ENCODE measurements around the gene XPNPEP1. TPM values are rescaled to one million over a fixed set of nuclear protein-coding genes. Genes with fewer than 3 reads are reported as not detected.

The XPNPEP1 gene
- total and polyA plus RNA-seq, 2 of the 4 experiments (the other 2 are of a cell fraction), result 164 to 311 TPM

- intact Hi-C loops (cut with micrococcal nuclease), result no loop called here
These were observed 7.9 kb upstream of the XPNPEP1 start for GRCh38 chr10:109931163-109931562.

More at GRCh38 chr10:109931163-109931562, 7.9 kb upstream of the XPNPEP1 start:
- ATAC-seq (ENCODE audit: low read depth) (no peak), DNase-seq (no peak)
- H3K4me2 ChIP-seq (ENCODE audit: low read depth, low read length), result no peak overlapping the region
- H4K91ac ChIP-seq (ENCODE audit: insufficient read depth, low read depth, low read length), result no peak overlapping the region
- H3K56ac ChIP-seq (ENCODE audit: extremely low read depth, insufficient read depth, low read length), result no peak overlapping the region
- ChIA-PET CTCF (interaction anchor here (0.6 to 1.2 kb wide), 2 partner anchors 21 to 47 kb away, joined by 3 to 4 read pairs; no protein-coding TSS in a partner anchor), POLR2A (ENCODE audit: unreplicated experiment) (no interaction called here)
- peaks cover 2% of the 10 kb centered on the region; the same call in 1 of the 2 replicates for H3K4me1 ChIP-seq (ENCODE audit: control insufficient read depth, insufficient read depth, low read length)
- H3K18ac ChIP-seq (ENCODE audit: low read depth, low read length), result no peak overlapping the region
- no peaks in the 10 kb centered on the region for H3K36me3 ChIP-seq (ENCODE audit: control insufficient read depth, insufficient read depth, low read length)
- dilution Hi-C loops (cut with HindIII; ENCODE audit: low sequenced_read_pairs, unreplicated experiment) (no loop called here), in situ Hi-C loops (cut with MboI; ENCODE audit: low sequenced_read_pairs) (no loop called here)
- no peaks in the 10 kb centered on the region for H3K27me3 ChIP-seq (ENCODE audit: control insufficient read depth, insufficient read depth, low read length)
- no peak overlapping the region for H2BK120ac ChIP-seq (ENCODE audit: low read depth, low read length)
- no peak overlapping the region for H2AK5ac ChIP-seq (ENCODE audit: low read depth, low read length)
- H4K20me1 ChIP-seq (ENCODE audit: insufficient read depth, low read length), result no peaks in the 10 kb centered on the region
- H2BK20ac ChIP-seq (ENCODE audit: low read depth, low read length), result no peak overlapping the region
- no peak overlapping the region for H3K23ac ChIP-seq (ENCODE audit: low read depth, low read length)
- H3K79me1 ChIP-seq (ENCODE audit: low read depth in 1 of 2, low read length in 2 of 2), result no peaks in the 10 kb centered on the region
- no CpG with 5 or more reads among the region's 1 CpG for WGBS, 2 experiments (ENCODE audit: extremely low coverage in 2 of 2, insufficient read length in 1 of 2)
- no peak overlapping the region for H3K4me3 ChIP-seq (ENCODE audit: insufficient read depth, low read depth, low read length)
- BruUV-seq (replicated peaks), result no TSS peak
- TF ChIP-seq MAFK (IDR thresholded peaks at IDR 0.05; ENCODE audit: low read depth, low read length), result no peak
- TF ChIP-seq POLR2A (IDR thresholded peaks at IDR 0.05; ENCODE audit: low read depth, low read length), result no peak
- no peak for TF ChIP-seq RCOR1 (IDR thresholded peaks at IDR 0.05; ENCODE audit: insufficient replicate concordance, low read length)
- TF ChIP-seq MXI1 (IDR thresholded peaks at IDR 0.05; ENCODE audit: borderline replicate concordance, low read depth, low read length), result no peak
- TF ChIP-seq BHLHE40 (IDR thresholded peaks at IDR 0.05; ENCODE audit: low read depth, low read length), result no peak
- no peak overlapping the region for H4K8ac ChIP-seq (ENCODE audit: low read depth in 2 of 2, low read length in 2 of 2)
- no peak overlapping the region for H3K4ac ChIP-seq (ENCODE audit: low read depth, low read length)
- H2AK9ac ChIP-seq (replicated peaks; ENCODE audit: low read depth, low read length, poor library complexity), result no peak overlapping the region
- H2BK15ac ChIP-seq (ENCODE audit: low read depth, low read length), result no peak overlapping the region
- H2BK5ac ChIP-seq (ENCODE audit: low read depth, low read length, poor library complexity, severe bottlenecking), result no peak overlapping the region
- no peak overlapping the region for H3K27ac ChIP-seq (ENCODE audit: insufficient read depth, low read length)
- no peaks in the 10 kb centered on the region for H3K9me3 ChIP-seq (ENCODE audit: control insufficient read depth, insufficient read depth, low read length)
- no peak overlapping the region for H3K9ac ChIP-seq (ENCODE audit: low read depth, low read length)
- H2AFZ ChIP-seq (replicated peaks; ENCODE audit: low read length, poor library complexity), result no peak overlapping the region
- H3K9me1 ChIP-seq (ENCODE audit: insufficient read depth, low read length), result no peaks in the 10 kb centered on the region
- H3K14ac ChIP-seq (replicated peaks; ENCODE audit: low read depth, low read length), result no peak overlapping the region
- no peak overlapping the region for H4K5ac ChIP-seq (ENCODE audit: low read depth, low read length)

Data from IMR-90 (cell line).